Activated T-helper 1 cell treated with Interleukin-2 at 50 U/mL for 16 hours (primary cell): ENCODE data around the gene DPYD.

Experiments
- DNase-seq: peaks from one replicate; pipeline ENCODE4 v3.0.0-alpha.2; 2020; ENCODE audit warnings: low read depth

Gene DPYD

GRCh38 chr1:97693601-97694000 is 227.2 kb downstream of the DPYD start:
- no peak for DNase-seq

- DNase-seq = no peak
These were observed 229.5 kb downstream of the DPYD start for GRCh38 chr1:97691325-97691724.

- no peak for DNase-seq
These were observed 235.5 kb downstream of the DPYD start for GRCh38 chr1:97685360-97685759.

- DNase-seq = no peak
These were observed 239.9 kb downstream of the DPYD start for GRCh38 chr1:97680894-97681293.

GRCh38 chr1:97680470-97680869 is 240.4 kb downstream of the DPYD start:
- DNase-seq = no peak

DNA sequence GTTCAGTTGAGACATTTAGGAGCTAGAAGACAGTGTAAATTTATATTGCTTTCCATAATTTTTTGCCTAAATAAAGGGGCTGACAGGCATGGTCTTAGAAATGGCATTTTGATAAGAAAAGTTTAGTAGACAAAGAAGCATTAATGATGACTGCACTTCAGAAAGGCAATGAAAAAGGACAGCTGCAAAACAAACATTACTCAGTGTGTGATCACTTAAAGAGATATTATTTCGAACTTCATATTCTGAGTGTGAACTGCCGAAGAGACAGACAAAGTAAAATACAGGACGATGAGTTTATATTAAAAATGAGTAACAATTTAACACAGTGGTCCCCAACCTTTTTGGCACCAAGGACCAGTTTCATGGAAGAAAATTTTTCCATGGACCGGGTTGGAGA is 243.1 kb downstream of the DPYD start:
- no peak for DNase-seq

DNA sequence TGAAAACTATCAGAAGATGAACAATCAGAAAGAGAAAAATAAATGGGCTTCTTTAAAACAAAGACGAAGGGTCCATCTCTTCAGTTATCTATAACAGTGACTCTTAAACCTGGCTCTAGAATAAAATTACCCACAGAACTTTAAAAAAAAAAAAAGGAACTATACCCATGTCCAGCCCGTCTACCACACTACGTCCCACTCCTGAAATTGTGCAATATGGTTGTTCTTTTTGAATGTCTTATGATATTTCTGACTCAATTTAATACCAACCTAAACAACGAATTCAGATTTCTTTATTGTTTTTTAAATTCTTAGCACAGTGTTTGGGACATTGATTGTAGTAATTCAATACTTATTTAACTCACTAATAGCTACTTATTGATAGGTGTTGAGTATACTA is 246.3 kb downstream of the DPYD start:
- no peak for DNase-seq

DNA sequence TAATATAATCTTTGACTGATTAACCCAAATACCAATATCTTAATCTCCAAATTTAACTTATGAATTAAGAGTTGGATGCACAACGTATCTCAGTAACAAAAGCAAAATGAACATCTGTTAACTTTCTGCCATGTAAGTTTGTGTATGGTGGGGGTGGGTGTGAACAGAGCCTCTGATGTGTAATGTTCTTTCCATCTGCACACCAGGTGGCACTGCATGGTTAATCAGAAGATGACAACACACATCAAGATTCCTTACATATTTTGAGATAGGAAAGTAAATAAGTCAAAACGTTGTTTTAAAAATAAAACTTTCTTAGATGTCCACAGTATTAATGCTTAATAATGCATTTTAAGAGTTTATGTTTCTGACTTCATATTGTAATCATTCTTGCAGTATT is 251.9 kb downstream of the DPYD start:
- DNase-seq = no peak

DNA sequence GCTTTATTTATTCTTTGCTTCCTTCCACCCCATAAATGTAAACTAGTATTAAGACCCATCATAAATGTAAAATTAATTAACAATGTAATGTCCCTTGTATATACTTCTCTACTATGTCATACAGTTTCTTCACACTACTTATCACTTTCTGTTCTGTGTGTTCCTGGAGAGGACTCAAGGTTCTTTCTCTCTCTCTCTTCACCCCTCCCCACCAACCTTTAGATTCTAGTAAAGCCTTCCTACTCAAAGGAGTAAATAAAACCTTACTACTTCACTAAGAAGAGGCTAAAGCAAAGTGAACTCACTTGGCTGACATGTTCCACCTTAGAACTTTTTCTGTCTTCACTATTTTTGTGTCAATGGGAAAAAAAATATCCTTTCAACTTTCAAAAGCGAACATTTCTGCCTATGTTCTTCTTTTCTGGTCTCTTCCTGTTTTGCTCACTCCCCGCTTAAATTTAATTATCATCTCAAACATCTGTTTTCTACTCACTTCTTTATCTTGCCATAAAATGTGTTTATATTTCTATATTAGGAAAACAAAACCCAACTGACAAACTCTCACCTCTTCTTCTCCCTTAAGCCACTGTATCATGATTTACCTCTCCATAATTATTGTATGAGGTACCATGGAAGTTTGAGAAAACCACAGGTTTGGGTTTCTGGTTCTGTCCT is 260.3 kb downstream of the DPYD start:
- DNase-seq = no peak

- no peak for DNase-seq
These were observed 265.8 kb downstream of the DPYD start for GRCh38 chr1:97654876-97655585.

DNA sequence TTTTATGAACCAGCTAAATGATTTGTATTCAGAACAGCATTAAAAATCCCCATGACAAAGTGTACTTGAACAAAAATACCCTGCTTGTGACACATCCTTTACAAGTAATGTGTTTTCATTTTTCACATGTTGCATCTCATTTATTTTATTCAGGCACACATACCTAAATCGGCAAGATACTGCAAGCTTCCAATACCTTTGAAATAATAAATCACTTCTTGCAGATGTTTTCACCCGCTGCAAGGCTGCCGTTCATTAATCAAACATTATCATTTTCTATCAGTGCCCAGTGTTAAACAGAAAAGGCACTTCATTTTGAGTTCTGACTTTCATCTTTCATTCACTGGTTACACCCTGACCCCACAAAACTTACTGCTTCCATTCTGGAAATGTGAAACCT is 269.6 kb downstream of the DPYD start:
- no peak for DNase-seq

DNA sequence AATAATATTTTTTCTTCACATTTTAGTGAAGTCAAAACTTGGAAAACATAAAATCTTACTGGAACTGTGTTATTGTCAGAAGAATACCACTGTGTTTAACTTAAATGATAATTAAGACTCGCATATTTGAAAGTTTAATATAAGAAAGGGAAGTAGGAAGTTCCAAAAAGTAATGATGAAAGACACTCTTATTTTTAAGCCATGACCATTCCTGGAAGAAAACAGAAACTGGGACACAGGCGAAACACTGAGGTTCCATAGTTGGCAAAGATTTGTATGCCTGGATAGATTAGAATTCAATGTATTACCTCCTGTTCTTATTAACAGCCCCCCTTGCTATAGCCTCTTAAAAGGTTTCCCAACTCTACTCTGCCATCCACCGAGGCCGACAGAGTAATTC is 271.2 kb downstream of the DPYD start:
- DNase-seq = no peak

- DNase-seq = no peak
These were observed 273.1 kb downstream of the DPYD start for GRCh38 chr1:97647776-97648175.

- DNase-seq = no peak
These were observed 274.8 kb downstream of the DPYD start for GRCh38 chr1:97646071-97646470.

DNA sequence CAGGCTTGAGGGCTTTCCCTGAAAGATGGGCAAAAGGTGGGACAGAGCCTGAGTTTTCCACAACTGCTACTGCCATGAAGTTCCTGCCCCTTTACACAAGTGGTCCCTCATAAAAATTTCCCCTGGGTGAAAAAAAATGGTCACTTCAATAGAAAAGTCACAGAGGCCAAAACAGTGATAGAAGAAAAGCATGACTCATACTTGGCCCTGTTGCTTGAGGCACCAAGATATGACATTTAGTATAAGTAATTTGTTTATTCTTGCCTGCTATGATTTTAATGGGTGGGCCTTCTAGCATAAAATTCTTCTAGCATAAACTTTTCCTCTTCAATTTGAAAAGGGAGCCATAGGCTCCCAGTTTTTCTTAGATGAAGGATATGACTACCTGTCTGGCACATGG is 280.2 kb downstream of the DPYD start:
- no peak for DNase-seq

DNA sequence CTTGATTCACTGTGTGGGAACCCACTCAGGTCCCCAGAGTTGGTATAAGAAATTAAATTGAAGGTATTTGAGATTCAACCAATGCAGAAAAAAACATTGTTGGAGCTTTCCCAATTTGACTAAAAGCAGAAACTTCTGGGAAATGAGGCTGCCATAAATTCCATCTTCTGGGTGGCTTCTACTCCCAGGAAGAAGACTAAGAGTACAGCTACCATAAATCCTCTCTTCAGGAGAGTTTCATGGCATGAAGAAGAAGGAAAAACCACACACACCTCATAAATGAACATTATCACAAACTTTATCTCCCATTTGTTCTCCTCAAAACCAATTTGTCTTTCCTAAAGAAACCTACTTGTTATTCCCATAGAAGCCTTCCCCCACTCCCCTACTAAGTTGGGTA is 283.9 kb downstream of the DPYD start:
- no peak for DNase-seq

GRCh38 chr1:97634758-97635157 is 286.1 kb downstream of the DPYD start:
- DNase-seq = no peak

DNA sequence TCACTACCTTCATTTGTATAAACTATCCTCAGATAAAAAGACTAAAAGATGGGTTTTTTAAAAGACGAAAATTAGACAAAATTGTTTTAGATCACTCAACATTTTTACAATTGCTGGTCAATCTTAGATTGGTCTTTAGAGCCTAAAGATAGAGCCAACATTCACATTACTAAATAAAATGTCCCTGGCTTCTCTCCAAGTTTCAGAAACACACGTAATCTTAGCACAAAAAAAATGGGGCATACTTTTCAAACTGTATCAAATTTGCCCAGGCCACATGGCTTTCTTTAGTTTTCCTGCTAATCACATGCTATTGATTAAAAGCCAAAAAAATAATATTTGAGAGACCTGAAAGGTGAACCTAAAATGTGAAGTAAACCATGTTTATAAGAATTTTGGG is 288.1 kb downstream of the DPYD start:
- DNase-seq = no peak

DNA sequence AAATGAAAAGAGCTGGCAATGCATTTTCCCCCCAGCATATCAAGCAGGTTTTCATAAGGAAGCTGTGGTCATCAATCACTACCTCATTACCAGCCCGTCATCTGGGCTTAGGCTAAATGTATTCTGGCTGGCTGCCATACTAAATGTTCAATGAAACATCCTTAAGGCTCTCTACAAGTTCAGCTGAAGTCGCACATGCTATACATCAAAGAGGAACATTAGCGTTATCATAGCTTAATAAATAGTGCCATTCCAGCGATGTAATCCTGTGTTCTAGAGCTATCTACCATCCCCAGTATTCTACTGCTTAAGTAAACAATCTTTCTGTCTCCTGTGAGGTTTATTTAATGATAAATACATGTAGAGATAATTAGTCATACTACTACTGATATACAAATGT is 288.8 kb downstream of the DPYD start:
- DNase-seq = no peak

- no peak for DNase-seq
These were observed 289.9 kb downstream of the DPYD start for GRCh38 chr1:97630948-97631347.

DNA sequence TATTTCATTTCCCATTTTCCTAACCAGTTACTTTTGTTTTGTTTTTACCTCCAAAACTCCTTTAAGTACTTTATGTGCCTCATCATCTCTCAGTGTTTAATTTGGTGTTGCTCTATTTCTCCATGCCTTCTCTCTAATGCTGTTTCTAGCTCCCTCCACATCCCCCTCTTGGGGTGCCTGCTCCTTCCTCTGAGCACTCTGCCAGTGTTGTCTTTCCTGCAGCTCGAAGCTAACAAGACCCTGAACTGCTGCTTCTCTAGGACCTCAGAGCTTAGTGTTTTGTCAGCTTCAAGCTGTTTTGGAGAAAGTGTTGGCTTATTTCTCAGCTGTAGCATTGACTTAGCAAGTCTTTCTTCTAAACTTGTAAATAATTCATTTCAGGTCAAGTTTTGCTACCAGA is 290.6 kb downstream of the DPYD start:
- no peak for DNase-seq

DNA sequence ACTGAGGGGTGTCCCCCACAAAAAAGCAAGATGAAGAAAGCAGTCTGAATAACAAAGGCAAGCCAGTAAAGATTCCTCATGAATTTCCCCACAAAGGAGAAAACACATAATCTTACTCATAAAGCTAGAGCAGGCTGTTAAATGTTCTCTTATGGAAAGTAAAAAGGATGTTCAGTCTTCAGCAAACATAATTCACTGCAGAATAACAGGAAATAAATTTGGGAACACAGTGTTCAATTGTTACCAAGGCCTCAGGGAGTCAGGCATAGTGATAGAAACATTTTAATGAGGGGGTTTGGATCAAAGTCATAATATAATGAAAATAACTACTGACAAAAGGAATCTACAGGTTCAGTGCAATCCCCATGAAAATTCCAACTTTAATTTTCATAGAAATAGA is 297.6 kb downstream of the DPYD start:
- DNase-seq = no peak

GRCh38 chr1:97621955-97622354 is 298.9 kb downstream of the DPYD start:
- no peak for DNase-seq

DNA sequence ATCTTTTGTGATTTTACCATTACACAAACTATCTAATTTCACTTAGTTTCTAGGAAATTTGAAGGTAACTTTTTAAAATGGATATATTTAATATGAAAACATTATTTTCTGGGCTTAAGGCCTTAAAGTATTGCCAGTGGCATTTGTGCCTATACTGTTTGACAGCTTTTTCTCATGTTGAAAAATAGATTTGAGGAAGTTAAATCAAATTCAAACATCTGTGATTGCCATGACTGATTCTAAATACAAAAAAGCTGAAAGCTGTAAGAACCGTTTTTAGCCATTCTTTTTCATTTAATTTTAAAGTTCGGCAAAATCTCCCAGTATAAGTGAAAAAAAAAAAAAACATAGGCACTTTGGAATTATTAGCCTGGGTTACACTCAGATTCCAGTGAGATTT is 301.1 kb downstream of the DPYD start:
- no peak for DNase-seq
